ENCODE results near the gene SNX9. TPM values are rescaled to one million over a fixed set of nuclear protein-coding genes. Genes with fewer than 3 reads are reported as not detected.

The SNX9 gene
- polyA plus RNA-seq, 1 donor from 2014 or later: 7.0 TPM

GRCh38 chr6:157847846-157848245 lies 24.8 kb downstream of the SNX9 start:
- Histone ChIP-seq H3K27ac (ENCODE audit: low read length) (no peak overlapping the region), H3K36me3 (ENCODE audit: insufficient read depth, low read length) (no peaks in the 10 kb centered on the region), H3F3A (ENCODE audit: insufficient read depth, low read length, poor library complexity, severe bottlenecking) (no peaks in the 10 kb centered on the region), H3K27me3 (ENCODE audit: insufficient read depth, low read depth, low read length) (no peaks in the 10 kb centered on the region), H3K4me3 (ENCODE audit: low read length) (no peak overlapping the region), H3K9me3 (ENCODE audit: low read length) (peaks cover 3% of the 10 kb centered on the region), H3K4me2 (ENCODE audit: low read length) (no peak overlapping the region), H4K20me1 (ENCODE audit: insufficient read depth) (no peaks in the 10 kb centered on the region), H3K79me2 (replicated peaks; ENCODE audit: insufficient read depth, low read length) (peaks cover 30% of the 10 kb centered on the region), H2AFZ (ENCODE audit: low read depth, low read length) (no peak overlapping the region), H3K9me2 (ENCODE audit: insufficient read depth, low read length) (no peaks in the 10 kb centered on the region), H3K9ac (ENCODE audit: low read length) (no peak overlapping the region)
- no peak for TF ChIP-seq EP300 (conservative IDR thresholded peaks at IDR 0.05; ENCODE audit: poor library complexity, severe bottlenecking)
- no peak for TF ChIP-seq SMC3 (conservative IDR thresholded peaks at IDR 0.05; ENCODE audit: poor library complexity)
- TF ChIP-seq EZH2 (IDR thresholded peaks at IDR 0.05; ENCODE audit: borderline replicate concordance, insufficient read depth, low read length, poor library complexity, severe bottlenecking): no peak
- TF ChIP-seq MXI1 (conservative IDR thresholded peaks at IDR 0.05; ENCODE audit: poor library complexity, severe bottlenecking): no peak
- no peak for TF ChIP-seq TAF1 (IDR thresholded peaks at IDR 0.05; ENCODE audit: low read depth)
- no peak for TF ChIP-seq CTCF (IDR thresholded peaks at IDR 0.05; ENCODE audit: poor library complexity, severe bottlenecking)
- TF ChIP-seq POLR2AphosphoS5 (IDR thresholded peaks at IDR 0.05): no peak
- no peak for TF ChIP-seq RAD21 (conservative IDR thresholded peaks at IDR 0.05)
- TF ChIP-seq REST (IDR thresholded peaks at IDR 0.05; ENCODE audit: borderline replicate concordance): no peak

GRCh38 chr6:157848693-157849092 lies 25.6 kb downstream of the SNX9 start:
- Histone ChIP-seq H3K4me3 (ENCODE audit: low read length) (no peak overlapping the region), H3K9me2 (ENCODE audit: insufficient read depth, low read length) (no peaks in the 10 kb centered on the region), H2AFZ (ENCODE audit: low read depth, low read length) (no peak overlapping the region), H3K9me3 (ENCODE audit: low read length) (peaks cover 7% of the 10 kb centered on the region), H3K27me3 (ENCODE audit: insufficient read depth, low read depth, low read length) (no peaks in the 10 kb centered on the region), H3K27ac (ENCODE audit: low read length) (no peak overlapping the region), H3K4me2 (ENCODE audit: low read length) (no peak overlapping the region), H3K9ac (ENCODE audit: low read length) (no peak overlapping the region), H4K20me1 (ENCODE audit: insufficient read depth) (no peaks in the 10 kb centered on the region), H3K79me2 (replicated peaks; ENCODE audit: insufficient read depth, low read length) (peaks cover 32% of the 10 kb centered on the region), H3F3A (ENCODE audit: insufficient read depth, low read length, poor library complexity, severe bottlenecking) (no peaks in the 10 kb centered on the region), H3K36me3 (ENCODE audit: insufficient read depth, low read length) (no peaks in the 10 kb centered on the region)
- TF ChIP-seq EZH2 (IDR thresholded peaks at IDR 0.05; ENCODE audit: borderline replicate concordance, insufficient read depth, low read length, poor library complexity, severe bottlenecking) (no peak), RAD21 (conservative IDR thresholded peaks at IDR 0.05) (no peak), CTCF (IDR thresholded peaks at IDR 0.05; ENCODE audit: poor library complexity, severe bottlenecking) (no peak), POLR2AphosphoS5 (IDR thresholded peaks at IDR 0.05) (no peak), TAF1 (IDR thresholded peaks at IDR 0.05; ENCODE audit: low read depth) (no peak), EP300 (conservative IDR thresholded peaks at IDR 0.05; ENCODE audit: poor library complexity, severe bottlenecking) (no peak), REST (IDR thresholded peaks at IDR 0.05; ENCODE audit: borderline replicate concordance) (no peak), SMC3 (conservative IDR thresholded peaks at IDR 0.05; ENCODE audit: poor library complexity) (no peak), MXI1 (conservative IDR thresholded peaks at IDR 0.05; ENCODE audit: poor library complexity, severe bottlenecking) (no peak)

Data from neural cell (in vitro differentiated cells).